Liver (tissue), 3 donors: Measurements from ENCODE around the gene THRAP3.

Source experiments
- CTCF ChIP-seq: fragments of 150-350 bp; IDR thresholded peaks from 2 replicates; pipeline ENCODE4 v1.5.1; 2017; ENCODE audit warnings: improper control_type of control experiment, low read depth, low read length; ENCODE audit not compliant: missing input control
- FOXA1 ChIP-seq: IDR thresholded peaks from 2 replicates; pipeline ENCODE4 v1.6.1; 2016; ENCODE audit warnings: antibody characterized with exemption
- GABPA ChIP-seq, 2 donors: IDR thresholded peaks in 1 of 2; conservative IDR thresholded peaks in 1 of 2; 2 replicates each; pipeline ENCODE4 v1.6.1; 2016; ENCODE audit warnings: antibody characterized with exemption in 2 of 2, mild to moderate bottlenecking in 1 of 2, moderate library complexity in 1 of 2
- HNF4G ChIP-seq: IDR thresholded peaks from 2 replicates; pipeline ENCODE4 v1.6.1; 2016; ENCODE audit warnings: antibody characterized with exemption
- RAD21 ChIP-seq, 2 donors: IDR thresholded peaks; 2 replicates each; pipeline ENCODE4 v1.6.1; 2016; ENCODE audit warnings: antibody characterized with exemption in 2 of 2, mild to moderate bottlenecking in 2 of 2
- TAF1 ChIP-seq: conservative IDR thresholded peaks from 2 replicates; pipeline ENCODE4 v1.6.1; 2016; ENCODE audit warnings: antibody characterized with exemption, mild to moderate bottlenecking
- TF ChIP-seq, protein P1 (sequence below): IDR thresholded peaks from 2 replicates; pipeline ENCODE4 v1.6.1; 2016; ENCODE audit warnings: antibody characterized with exemption
- TF ChIP-seq, protein P2 (sequence below): IDR thresholded peaks from 2 replicates; pipeline ENCODE4 v1.6.1; 2016; ENCODE audit warnings: antibody characterized with exemption, mild to moderate bottlenecking
- TF ChIP-seq, protein P3 (sequence below): IDR thresholded peaks from 2 replicates; pipeline ENCODE4 v1.6.1; 2016; ENCODE audit warnings: antibody characterized with exemption
- TF ChIP-seq, protein P4 (sequence below): IDR thresholded peaks from 2 replicates; pipeline ENCODE4 v1.6.1; 2016; ENCODE audit warnings: antibody characterized with exemption
- donor health status: healthy.
- donor health status: healthy.

DNA sequence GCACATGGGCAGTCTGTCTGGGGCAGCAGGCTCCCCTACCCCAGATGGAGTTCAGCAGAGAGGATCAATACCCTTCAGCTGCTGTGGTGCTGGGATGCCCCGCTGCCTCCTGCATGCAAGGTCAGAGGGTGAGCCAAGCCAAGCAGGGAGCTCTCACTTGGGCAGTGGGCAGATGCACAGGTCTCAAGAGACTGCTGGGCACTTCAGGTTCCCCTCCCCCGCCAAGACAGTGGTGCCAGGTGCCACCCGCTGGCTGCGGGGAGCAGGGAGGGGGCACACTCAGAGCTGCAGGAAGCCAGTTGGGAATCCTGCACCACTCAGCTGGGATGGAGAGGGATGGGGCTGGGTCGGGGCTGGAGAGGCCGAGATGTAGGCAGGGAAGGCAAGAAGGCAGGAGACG, 115.0 kb downstream of the THRAP3 start:
- TF ChIP-seq CTCF (no peak), GABPA (IDR thresholded peaks at IDR 0.05 in 1 of 2, conservative IDR thresholded peaks at IDR 0.05 in 1 of 2) (no peak), HNF4G (no peak), FOXA1 (no peak), TAF1 (no peak), RAD21 (IDR thresholded peaks at IDR 0.05) (no peak)
- TF ChIP-seq, protein P1, sequence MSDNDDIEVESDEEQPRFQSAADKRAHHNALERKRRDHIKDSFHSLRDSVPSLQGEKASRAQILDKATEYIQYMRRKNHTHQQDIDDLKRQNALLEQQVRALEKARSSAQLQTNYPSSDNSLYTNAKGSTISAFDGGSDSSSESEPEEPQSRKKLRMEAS, result no peak
- TF ChIP-seq, protein P2, sequence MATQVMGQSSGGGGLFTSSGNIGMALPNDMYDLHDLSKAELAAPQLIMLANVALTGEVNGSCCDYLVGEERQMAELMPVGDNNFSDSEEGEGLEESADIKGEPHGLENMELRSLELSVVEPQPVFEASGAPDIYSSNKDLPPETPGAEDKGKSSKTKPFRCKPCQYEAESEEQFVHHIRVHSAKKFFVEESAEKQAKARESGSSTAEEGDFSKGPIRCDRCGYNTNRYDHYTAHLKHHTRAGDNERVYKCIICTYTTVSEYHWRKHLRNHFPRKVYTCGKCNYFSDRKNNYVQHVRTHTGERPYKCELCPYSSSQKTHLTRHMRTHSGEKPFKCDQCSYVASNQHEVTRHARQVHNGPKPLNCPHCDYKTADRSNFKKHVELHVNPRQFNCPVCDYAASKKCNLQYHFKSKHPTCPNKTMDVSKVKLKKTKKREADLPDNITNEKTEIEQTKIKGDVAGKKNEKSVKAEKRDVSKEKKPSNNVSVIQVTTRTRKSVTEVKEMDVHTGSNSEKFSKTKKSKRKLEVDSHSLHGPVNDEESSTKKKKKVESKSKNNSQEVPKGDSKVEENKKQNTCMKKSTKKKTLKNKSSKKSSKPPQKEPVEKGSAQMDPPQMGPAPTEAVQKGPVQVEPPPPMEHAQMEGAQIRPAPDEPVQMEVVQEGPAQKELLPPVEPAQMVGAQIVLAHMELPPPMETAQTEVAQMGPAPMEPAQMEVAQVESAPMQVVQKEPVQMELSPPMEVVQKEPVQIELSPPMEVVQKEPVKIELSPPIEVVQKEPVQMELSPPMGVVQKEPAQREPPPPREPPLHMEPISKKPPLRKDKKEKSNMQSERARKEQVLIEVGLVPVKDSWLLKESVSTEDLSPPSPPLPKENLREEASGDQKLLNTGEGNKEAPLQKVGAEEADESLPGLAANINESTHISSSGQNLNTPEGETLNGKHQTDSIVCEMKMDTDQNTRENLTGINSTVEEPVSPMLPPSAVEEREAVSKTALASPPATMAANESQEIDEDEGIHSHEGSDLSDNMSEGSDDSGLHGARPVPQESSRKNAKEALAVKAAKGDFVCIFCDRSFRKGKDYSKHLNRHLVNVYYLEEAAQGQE, result no peak
- TF ChIP-seq, protein P3, sequence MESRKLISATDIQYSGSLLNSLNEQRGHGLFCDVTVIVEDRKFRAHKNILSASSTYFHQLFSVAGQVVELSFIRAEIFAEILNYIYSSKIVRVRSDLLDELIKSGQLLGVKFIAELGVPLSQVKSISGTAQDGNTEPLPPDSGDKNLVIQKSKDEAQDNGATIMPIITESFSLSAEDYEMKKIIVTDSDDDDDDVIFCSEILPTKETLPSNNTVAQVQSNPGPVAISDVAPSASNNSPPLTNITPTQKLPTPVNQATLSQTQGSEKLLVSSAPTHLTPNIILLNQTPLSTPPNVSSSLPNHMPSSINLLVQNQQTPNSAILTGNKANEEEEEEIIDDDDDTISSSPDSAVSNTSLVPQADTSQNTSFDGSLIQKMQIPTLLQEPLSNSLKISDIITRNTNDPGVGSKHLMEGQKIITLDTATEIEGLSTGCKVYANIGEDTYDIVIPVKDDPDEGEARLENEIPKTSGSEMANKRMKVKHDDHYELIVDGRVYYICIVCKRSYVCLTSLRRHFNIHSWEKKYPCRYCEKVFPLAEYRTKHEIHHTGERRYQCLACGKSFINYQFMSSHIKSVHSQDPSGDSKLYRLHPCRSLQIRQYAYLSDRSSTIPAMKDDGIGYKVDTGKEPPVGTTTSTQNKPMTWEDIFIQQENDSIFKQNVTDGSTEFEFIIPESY, result no peak
- TF ChIP-seq, protein P4, sequence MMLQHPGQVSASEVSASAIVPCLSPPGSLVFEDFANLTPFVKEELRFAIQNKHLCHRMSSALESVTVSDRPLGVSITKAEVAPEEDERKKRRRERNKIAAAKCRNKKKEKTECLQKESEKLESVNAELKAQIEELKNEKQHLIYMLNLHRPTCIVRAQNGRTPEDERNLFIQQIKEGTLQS, result no peak
